SU-DHL-6 (cell line): ENCODE measurements around the gene TMEM151B.

Source experiments
- H2AFZ ChIP-seq: fragments of 200-600 bp; sonication (generic); 2 replicates; pipeline ENCODE4 v1.6.1; 2014; ENCODE audit warnings: low read depth, mild to moderate bottlenecking, moderate library complexity, mixed read lengths, antibody characterized with exemption, low read length; ENCODE audit not compliant: severe bottlenecking
- H3F3A ChIP-seq: fragments of 200-600 bp; shearing (Covaris generic); 2 replicates; pipeline ENCODE4 v1.6.0; 2016; ENCODE audit warnings: antibody characterized with exemption, mild to moderate bottlenecking; ENCODE audit not compliant: insufficient read depth
- H3K27ac ChIP-seq: fragments of 200-600 bp; sonication (generic); 2 replicates; pipeline ENCODE4 v1.5.1; 2016; ENCODE audit warnings: low read depth, mild to moderate bottlenecking, low read length, moderate library complexity, mixed read lengths
- H3K27me3 ChIP-seq: fragments of 200-600 bp; sonication (generic), shearing (Covaris generic); 2 replicates; pipeline ENCODE4 v1.6.0; 2014; ENCODE audit warnings: mild to moderate bottlenecking, low read length
- H3K36me3 ChIP-seq: fragments of 200-600 bp; sonication (generic); 2 replicates; pipeline ENCODE4 v1.6.1; 2014; ENCODE audit warnings: mild to moderate bottlenecking, low read length, mixed read lengths
- H3K4me2 ChIP-seq: fragments of 300-600, 200-600 bp; shearing (Covaris generic), sonication (generic); 2 replicates; pipeline ENCODE4 v1.6.0; 2014; ENCODE audit warnings: low read length, low read depth, mild to moderate bottlenecking; ENCODE audit not compliant: poor library complexity, severe bottlenecking
- H3K4me3 ChIP-seq: fragments of 200-600 bp; sonication (generic); 2 replicates; pipeline ENCODE4 v1.5.1; 2014; ENCODE audit warnings: antibody characterized with exemption, low read length, mild to moderate bottlenecking, mixed read lengths; ENCODE audit not compliant: insufficient read depth, poor library complexity, severe bottlenecking
- H3K79me2 ChIP-seq: fragments of 200-600 bp; sonication (generic); 2 replicates; pipeline ENCODE4 v1.6.1; 2014; ENCODE audit warnings: mild to moderate bottlenecking, low read length, moderate library complexity; ENCODE audit not compliant: insufficient read depth
- H3K9ac ChIP-seq: fragments of 200-600 bp; sonication (generic); 2 replicates; pipeline ENCODE4 v1.7.0; 2014; ENCODE audit warnings: mild to moderate bottlenecking, low read length
- H3K9me2 ChIP-seq: fragments of 200-600 bp; sonication (generic); replicated peaks from 2 replicates; pipeline ENCODE4 v1.6.1; 2014; ENCODE audit warnings: low read length; ENCODE audit not compliant: insufficient read depth
- H3K9me3 ChIP-seq: fragments of 200-600 bp; sonication (generic); 2 replicates; pipeline ENCODE4 v1.6.1; 2014; ENCODE audit warnings: low read length, mixed read lengths; ENCODE audit not compliant: insufficient read depth
- H4K20me1 ChIP-seq: fragments of 200-600 bp; sonication (generic); 2 replicates; pipeline ENCODE4 v1.6.1; 2014; ENCODE audit warnings: low read depth, mild to moderate bottlenecking, antibody characterized with exemption, low read length, moderate library complexity, mixed read lengths
- CTCF ChIP-seq: fragments of 200-600 bp; sonication (generic); IDR thresholded peaks from one replicate; pipeline ENCODE4 v1.5.1; 2017; ENCODE audit warnings: antibody characterized with exemption, mild to moderate bottlenecking, low read length, moderate library complexity; ENCODE audit not compliant: insufficient read depth, poor library complexity, severe bottlenecking
- EZH2phosphoT487 ChIP-seq: fragments of 200-600 bp; sonication (generic), shearing (Covaris generic); conservative IDR thresholded peaks from 2 replicates; pipeline ENCODE4 v1.6.1; 2018; ENCODE audit warnings: mild to moderate bottlenecking, antibody characterized with exemption, low read length, moderate library complexity, mixed read lengths

TMEM151B gene

GRCh38 chr6:44235891-44236516 is 34.2 kb upstream of the TMEM151B start:
- H3K9ac ChIP-seq = no peak overlapping the region
- no peaks in the 10 kb centered on the region for H3K9me2 ChIP-seq
- H3K4me3 ChIP-seq = no peak overlapping the region
- no peak overlapping the region for H3K4me2 ChIP-seq
- H3K27me3 ChIP-seq = no peaks in the 10 kb centered on the region
- no peaks in the 10 kb centered on the region for H3K79me2 ChIP-seq
- H3K27ac ChIP-seq = no peak overlapping the region
- H3K9me3 ChIP-seq = no peaks in the 10 kb centered on the region
- H3K36me3 ChIP-seq = no peaks in the 10 kb centered on the region
- no peak overlapping the region for H2AFZ ChIP-seq
- no peaks in the 10 kb centered on the region for H4K20me1 ChIP-seq
- TF ChIP-seq CTCF (no peak), EZH2phosphoT487 (no peak)
- peaks cover 4% of the 10 kb centered on the region for H3F3A ChIP-seq

- H3K4me2 ChIP-seq = peak overlapping the region; percentile 64
- H3K27me3 ChIP-seq = no peaks in the 10 kb centered on the region
- H3K4me3 ChIP-seq = peak overlapping the region; percentile 43
- peaks cover 7% of the 10 kb centered on the region for H3F3A ChIP-seq
- peak overlapping the region; percentile 54 for H3K9ac ChIP-seq
- H3K27ac ChIP-seq = 0 out of 2 replicates have a peak overlapping the region, but pooled peaks have one; percentile 4
- H3K79me2 ChIP-seq = no peaks in the 10 kb centered on the region
- H3K9me2 ChIP-seq = no peaks in the 10 kb centered on the region
- H2AFZ ChIP-seq = peak overlapping the region; percentile 78
- no peaks in the 10 kb centered on the region for H3K36me3 ChIP-seq
- no peak for TF ChIP-seq EZH2phosphoT487
- H3K9me3 ChIP-seq = no peaks in the 10 kb centered on the region
- no peaks in the 10 kb centered on the region for H4K20me1 ChIP-seq
Measured at GRCh38 chr6:44237021-44237812, 33.0 kb upstream of the TMEM151B start.

- Histone ChIP-seq H3K36me3 (no peaks in the 10 kb centered on the region), H3K27me3 (no peaks in the 10 kb centered on the region), H3F3A (peaks cover 8% of the 10 kb centered on the region), H2AFZ (peak overlapping the region; percentile 78), H3K9me3 (no peaks in the 10 kb centered on the region), H3K27ac (0 out of 2 replicates have a peak overlapping the region, but pooled peaks have one; percentile 4), H3K4me2 (peak overlapping the region; percentile 64), H3K79me2 (no peaks in the 10 kb centered on the region), H3K4me3 (peak overlapping the region; percentile 43), H4K20me1 (no peaks in the 10 kb centered on the region), H3K9ac (peak overlapping the region; percentile 54), H3K9me2 (no peaks in the 10 kb centered on the region)
- TF ChIP-seq CTCF (peak; percentile 99), EZH2phosphoT487 (no peak)
Measured at GRCh38 chr6:44237813-44238433, 32.3 kb upstream of the TMEM151B start.
